ENCODE data around the gene APBA3.

- TF ChIP-seq POLR2A (IDR thresholded peaks at IDR 0.05; ENCODE audit: low read length): no peak
- no peak for TF ChIP-seq GATA1 (IDR thresholded peaks at IDR 0.05; ENCODE audit: low read depth, low read length)
These were observed 12.5 kb upstream of the APBA3 start for GRCh38 chr19:3773814-3774515.

All from erythroblast (primary cell).